Measurements from ENCODE around the gene FUT8. TPM values are rescaled to one million over a fixed set of nuclear protein-coding genes. Genes with fewer than 3 reads are reported as not detected.

Gene FUT8
- total RNA-seq, 1 experiment from 2014 or later = 42.3 TPM

GRCh38 chr14:65495196-65495595 lies 82.7 kb downstream of the FUT8 start:
- Histone ChIP-seq H4K20me1 (ENCODE audit: insufficient read depth) (no peaks in the 10 kb centered on the region), H3K9me2 (ENCODE audit: insufficient read depth) (no peaks in the 10 kb centered on the region; the same call in 1 of the 2 replicates), H2AFZ (ENCODE audit: low read depth, low read length, poor library complexity, severe bottlenecking) (no peak overlapping the region), H3K4me2 (ENCODE audit: low read length) (no peak overlapping the region), H3K9me3 (ENCODE audit: control insufficient read depth in 1 of 2, insufficient read depth in 1 of 2, low read depth in 1 of 2, low read length in 2 of 2) (no peaks in the 10 kb centered on the region), H3K4me1 (ENCODE audit: control insufficient read depth in 1 of 2, insufficient read depth in 2 of 2, low read length in 2 of 2) (no peaks in the 10 kb centered on the region), H3K9ac (ENCODE audit: low read length) (no peak overlapping the region), H3K36me3 (ENCODE audit: control insufficient read depth in 1 of 2, insufficient read depth in 2 of 2, low read length in 2 of 2) (no peaks in the 10 kb centered on the region), H3K79me2 (ENCODE audit: insufficient read depth, low read length) (no peaks in the 10 kb centered on the region), H3K4me3 (replicated peaks in 1 of 2; ENCODE audit: low read depth in 1 of 2, low read length in 2 of 2) (no peak overlapping the region), H3K27me3 (ENCODE audit: insufficient read depth, low read length) (no peaks in the 10 kb centered on the region), H3K27ac (ENCODE audit: low read depth, low read length) (no peak overlapping the region)
- intact Hi-C loops (cut with micrococcal nuclease) = no loop called here
- no TSS peak for BruUV-seq (replicated peaks)
- POLR2A ChIA-PET = no interaction called here
- ATAC-seq = no peak
- DNase-seq (ENCODE audit: low read depth, low spot score) = no peak
- CTCF ChIA-PET = no interaction called here
- TF ChIP-seq EZH2 (IDR thresholded peaks at IDR 0.05) = no peak
- no peak for TF ChIP-seq EZH2phosphoT487 (IDR thresholded peaks at IDR 0.05; ENCODE audit: borderline replicate concordance)
- no peak for TF ChIP-seq EGR1 (IDR thresholded peaks at IDR 0.05; ENCODE audit: low read depth)
- no peak for TF ChIP-seq YY1 (IDR thresholded peaks at IDR 0.05; ENCODE audit: extremely low read depth, insufficient replicate concordance, low read depth, low read length)
- no peak for TF ChIP-seq TCF7L2 (IDR thresholded peaks at IDR 0.05; ENCODE audit: borderline replicate concordance, extremely low read depth, insufficient read depth, insufficient read length)
- TF ChIP-seq RAD21 (IDR thresholded peaks at IDR 0.05; ENCODE audit: low read depth) = no peak
- TF ChIP-seq, protein P1, sequence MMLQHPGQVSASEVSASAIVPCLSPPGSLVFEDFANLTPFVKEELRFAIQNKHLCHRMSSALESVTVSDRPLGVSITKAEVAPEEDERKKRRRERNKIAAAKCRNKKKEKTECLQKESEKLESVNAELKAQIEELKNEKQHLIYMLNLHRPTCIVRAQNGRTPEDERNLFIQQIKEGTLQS (IDR thresholded peaks at IDR 0.05) = no peak
- TF ChIP-seq, protein P2, sequence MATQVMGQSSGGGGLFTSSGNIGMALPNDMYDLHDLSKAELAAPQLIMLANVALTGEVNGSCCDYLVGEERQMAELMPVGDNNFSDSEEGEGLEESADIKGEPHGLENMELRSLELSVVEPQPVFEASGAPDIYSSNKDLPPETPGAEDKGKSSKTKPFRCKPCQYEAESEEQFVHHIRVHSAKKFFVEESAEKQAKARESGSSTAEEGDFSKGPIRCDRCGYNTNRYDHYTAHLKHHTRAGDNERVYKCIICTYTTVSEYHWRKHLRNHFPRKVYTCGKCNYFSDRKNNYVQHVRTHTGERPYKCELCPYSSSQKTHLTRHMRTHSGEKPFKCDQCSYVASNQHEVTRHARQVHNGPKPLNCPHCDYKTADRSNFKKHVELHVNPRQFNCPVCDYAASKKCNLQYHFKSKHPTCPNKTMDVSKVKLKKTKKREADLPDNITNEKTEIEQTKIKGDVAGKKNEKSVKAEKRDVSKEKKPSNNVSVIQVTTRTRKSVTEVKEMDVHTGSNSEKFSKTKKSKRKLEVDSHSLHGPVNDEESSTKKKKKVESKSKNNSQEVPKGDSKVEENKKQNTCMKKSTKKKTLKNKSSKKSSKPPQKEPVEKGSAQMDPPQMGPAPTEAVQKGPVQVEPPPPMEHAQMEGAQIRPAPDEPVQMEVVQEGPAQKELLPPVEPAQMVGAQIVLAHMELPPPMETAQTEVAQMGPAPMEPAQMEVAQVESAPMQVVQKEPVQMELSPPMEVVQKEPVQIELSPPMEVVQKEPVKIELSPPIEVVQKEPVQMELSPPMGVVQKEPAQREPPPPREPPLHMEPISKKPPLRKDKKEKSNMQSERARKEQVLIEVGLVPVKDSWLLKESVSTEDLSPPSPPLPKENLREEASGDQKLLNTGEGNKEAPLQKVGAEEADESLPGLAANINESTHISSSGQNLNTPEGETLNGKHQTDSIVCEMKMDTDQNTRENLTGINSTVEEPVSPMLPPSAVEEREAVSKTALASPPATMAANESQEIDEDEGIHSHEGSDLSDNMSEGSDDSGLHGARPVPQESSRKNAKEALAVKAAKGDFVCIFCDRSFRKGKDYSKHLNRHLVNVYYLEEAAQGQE (IDR thresholded peaks at IDR 0.05; ENCODE audit: low read depth) = no peak
- TF ChIP-seq, protein P3, sequence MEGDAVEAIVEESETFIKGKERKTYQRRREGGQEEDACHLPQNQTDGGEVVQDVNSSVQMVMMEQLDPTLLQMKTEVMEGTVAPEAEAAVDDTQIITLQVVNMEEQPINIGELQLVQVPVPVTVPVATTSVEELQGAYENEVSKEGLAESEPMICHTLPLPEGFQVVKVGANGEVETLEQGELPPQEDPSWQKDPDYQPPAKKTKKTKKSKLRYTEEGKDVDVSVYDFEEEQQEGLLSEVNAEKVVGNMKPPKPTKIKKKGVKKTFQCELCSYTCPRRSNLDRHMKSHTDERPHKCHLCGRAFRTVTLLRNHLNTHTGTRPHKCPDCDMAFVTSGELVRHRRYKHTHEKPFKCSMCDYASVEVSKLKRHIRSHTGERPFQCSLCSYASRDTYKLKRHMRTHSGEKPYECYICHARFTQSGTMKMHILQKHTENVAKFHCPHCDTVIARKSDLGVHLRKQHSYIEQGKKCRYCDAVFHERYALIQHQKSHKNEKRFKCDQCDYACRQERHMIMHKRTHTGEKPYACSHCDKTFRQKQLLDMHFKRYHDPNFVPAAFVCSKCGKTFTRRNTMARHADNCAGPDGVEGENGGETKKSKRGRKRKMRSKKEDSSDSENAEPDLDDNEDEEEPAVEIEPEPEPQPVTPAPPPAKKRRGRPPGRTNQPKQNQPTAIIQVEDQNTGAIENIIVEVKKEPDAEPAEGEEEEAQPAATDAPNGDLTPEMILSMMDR (IDR thresholded peaks at IDR 0.05 in 2 of 3, conservative IDR thresholded peaks at IDR 0.05 in 1 of 3; ENCODE audit: borderline replicate concordance in 1 of 3, insufficient read depth in 1 of 3, low read depth in 2 of 3, low read length in 2 of 3) = no peak
- RAD21 ChIA-PET (ENCODE audit: low non-redundant PET in 1 of 2, low total read pairs in 2 of 2, uncharacterized antibody in 2 of 2, unreplicated experiment in 2 of 2) = no interaction called here

Data from HCT116 (cell line).